HEK293T (cell line): ENCODE measurements around the gene GALK1.

Experiments
- BHLHE40 ChIP-seq: fragments of 450-650 bp; IDR thresholded peaks from 2 replicates; pipeline ENCODE4 v1.6.1; 2016; ENCODE audit warnings: mild to moderate bottlenecking, moderate library complexity, borderline replicate concordance
- FOXK2 ChIP-seq: fragments of 450-650 bp; IDR thresholded peaks from 2 replicates; pipeline ENCODE4 v1.6.1; 2016; ENCODE audit warnings: mild to moderate bottlenecking
- HDGF ChIP-seq: fragments of 450-650 bp; IDR thresholded peaks from 2 replicates; pipeline ENCODE4 v1.6.1; 2017; ENCODE audit warnings: antibody characterized with exemption, borderline replicate concordance
- SP1 ChIP-seq: fragments of 450-650 bp; IDR thresholded peaks from 2 replicates; pipeline ENCODE4 v1.6.1; 2017
- TARDBP ChIP-seq: fragments of 450-650 bp; IDR thresholded peaks from 2 replicates; pipeline ENCODE4 v1.6.1; 2016
- ZNF384 ChIP-seq: fragments of 450-650 bp; IDR thresholded peaks from 2 replicates; pipeline ENCODE4 v1.6.1; 2016

GRCh38 chr17:75779987-75780889 lies 15.2 kb upstream of the GALK1 start:
- no peak for TF ChIP-seq TARDBP
- no peak for TF ChIP-seq BHLHE40
- no peak for TF ChIP-seq ZNF384
- no peak for TF ChIP-seq SP1
- TF ChIP-seq FOXK2, result no peak
- no peak for TF ChIP-seq HDGF
